ENCODE data around the gene NECTIN1. TPM values are rescaled to one million over a fixed set of nuclear protein-coding genes. Genes with fewer than 3 reads are reported as not detected.

NECTIN1 gene
- total and polyA plus RNA-seq, 2 of the 4 experiments (the other 2 are of a cell fraction), result 2.3 to 4.2 TPM

DNA sequence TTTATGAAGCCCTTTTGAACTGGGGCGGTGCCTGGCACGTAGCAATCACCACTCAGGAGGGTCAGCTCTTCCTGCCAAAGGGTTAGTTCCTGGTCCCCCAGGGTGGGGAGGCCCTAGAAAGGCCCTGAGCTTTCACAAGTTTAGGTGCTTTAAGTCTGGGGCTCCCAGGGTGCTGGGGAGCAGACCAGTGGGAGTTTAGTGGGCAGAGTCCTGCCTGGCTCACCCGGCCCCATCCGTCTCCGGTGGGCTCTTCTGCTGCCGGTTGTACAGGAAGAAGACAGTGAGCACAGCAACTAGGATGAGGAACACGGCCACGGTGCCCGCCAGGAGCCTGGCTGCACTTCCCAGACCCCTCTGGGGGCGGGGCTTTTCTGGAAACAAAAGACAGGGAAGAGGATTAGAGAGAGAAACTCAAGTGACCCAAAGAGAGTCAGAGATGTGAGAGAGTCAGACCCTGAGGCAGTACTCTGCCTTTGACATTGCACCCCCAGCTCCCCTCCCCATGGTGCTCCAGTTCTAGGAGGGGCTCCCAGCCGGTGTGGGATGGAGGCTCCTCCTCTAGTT, 89.3 kb downstream of the NECTIN1 start:
- intact Hi-C loops (cut with micrococcal nuclease), result loop anchor here (5.0 kb wide), 1 partner anchor 157 kb away; no protein-coding TSS in a partner anchor
- no peak overlapping the region for H4K91ac ChIP-seq (ENCODE audit: insufficient read depth, low read depth, low read length)
- no TSS peak for BruUV-seq (replicated peaks)
- POLR2A ChIA-PET (ENCODE audit: unreplicated experiment), result no interaction called here
- ATAC-seq (ENCODE audit: low read depth) (no peak), DNase-seq (no peak)
- TF ChIP-seq FOS (IDR thresholded peaks at IDR 0.05; ENCODE audit: low read depth, low read length) (no peak), NFE2L2 (IDR thresholded peaks at IDR 0.05; ENCODE audit: low read depth, low read length) (no peak), MAFK (IDR thresholded peaks at IDR 0.05; ENCODE audit: low read depth, low read length) (no peak), CEBPB (IDR thresholded peaks at IDR 0.05; ENCODE audit: low read depth, low read length) (no peak), CTCF (conservative IDR thresholded peaks at IDR 0.05; ENCODE audit: low read depth, low read length) (no peak), MAZ (IDR thresholded peaks at IDR 0.05; ENCODE audit: borderline replicate concordance, low read depth, low read length) (no peak), RAD21 (IDR thresholded peaks at IDR 0.05; ENCODE audit: low read length) (no peak), USF2 (IDR thresholded peaks at IDR 0.05; ENCODE audit: low read depth, low read length) (no peak), CHD1 (IDR thresholded peaks at IDR 0.05; ENCODE audit: low read depth, low read length) (no peak), SMC3 (IDR thresholded peaks at IDR 0.05; ENCODE audit: low read depth, low read length) (no peak)
- TF ChIP-seq, protein P1, sequence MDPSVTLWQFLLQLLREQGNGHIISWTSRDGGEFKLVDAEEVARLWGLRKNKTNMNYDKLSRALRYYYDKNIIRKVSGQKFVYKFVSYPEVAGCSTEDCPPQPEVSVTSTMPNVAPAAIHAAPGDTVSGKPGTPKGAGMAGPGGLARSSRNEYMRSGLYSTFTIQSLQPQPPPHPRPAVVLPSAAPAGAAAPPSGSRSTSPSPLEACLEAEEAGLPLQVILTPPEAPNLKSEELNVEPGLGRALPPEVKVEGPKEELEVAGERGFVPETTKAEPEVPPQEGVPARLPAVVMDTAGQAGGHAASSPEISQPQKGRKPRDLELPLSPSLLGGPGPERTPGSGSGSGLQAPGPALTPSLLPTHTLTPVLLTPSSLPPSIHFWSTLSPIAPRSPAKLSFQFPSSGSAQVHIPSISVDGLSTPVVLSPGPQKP (IDR thresholded peaks at IDR 0.05; ENCODE audit: borderline replicate concordance, low read depth, low read length), result no peak
- no peak overlapping the region for H2BK15ac ChIP-seq (ENCODE audit: low read depth, low read length)
- H3K23ac ChIP-seq (ENCODE audit: low read depth, low read length), result no peak overlapping the region
- no peaks in the 10 kb centered on the region for H4K20me1 ChIP-seq (ENCODE audit: insufficient read depth, low read length)
- 44% methylated on average over 9 of the region's 11 CpGs; no CpG with 5 or more reads in 1 of the 2 experiments for WGBS, 2 experiments (ENCODE audit: extremely low coverage in 2 of 2, insufficient read length in 1 of 2)
- H3K14ac ChIP-seq (replicated peaks; ENCODE audit: low read depth, low read length), result no peak overlapping the region
- H3K9ac ChIP-seq (ENCODE audit: low read depth, low read length), result no peak overlapping the region
- dilution Hi-C loops (cut with HindIII; ENCODE audit: low sequenced_read_pairs, unreplicated experiment), result no loop called here
- H2BK120ac ChIP-seq (ENCODE audit: low read depth, low read length), result no peak overlapping the region
- H3K4ac ChIP-seq (ENCODE audit: low read depth, low read length), result no peak overlapping the region
- H3K36me3 ChIP-seq (ENCODE audit: control insufficient read depth, insufficient read depth, low read length), result no peaks in the 10 kb centered on the region
- no peak overlapping the region for H3K4me2 ChIP-seq (ENCODE audit: low read depth, low read length)
- H3K27me3 ChIP-seq (ENCODE audit: control insufficient read depth, insufficient read depth, low read length), result peaks cover 55% of the 10 kb centered on the region
- CTCF ChIA-PET, result no interaction called here
- no peak overlapping the region for H4K8ac ChIP-seq (ENCODE audit: low read depth in 2 of 2, low read length in 2 of 2)
- in situ Hi-C loops (cut with MboI; ENCODE audit: low sequenced_read_pairs), result no loop called here
- H3K4me1 ChIP-seq (ENCODE audit: control insufficient read depth, insufficient read depth, low read length), result no peaks in the 10 kb centered on the region
- no peak overlapping the region for H2AK9ac ChIP-seq (replicated peaks; ENCODE audit: low read depth, low read length, poor library complexity)
- no peak overlapping the region for H3K18ac ChIP-seq (ENCODE audit: low read depth, low read length)
- no peaks in the 10 kb centered on the region for H3K9me1 ChIP-seq (ENCODE audit: insufficient read depth, low read length)
- H2BK5ac ChIP-seq (ENCODE audit: low read depth, low read length, poor library complexity, severe bottlenecking), result no peak overlapping the region
- no peaks in the 10 kb centered on the region for H3K9me3 ChIP-seq (ENCODE audit: control insufficient read depth, insufficient read depth, low read length)
- no peak overlapping the region for H2AK5ac ChIP-seq (ENCODE audit: low read depth, low read length)
- H3K27ac ChIP-seq (ENCODE audit: insufficient read depth, low read length), result no peak overlapping the region
- H3K79me1 ChIP-seq (ENCODE audit: low read depth in 1 of 2, low read length in 2 of 2), result no peaks in the 10 kb centered on the region
- no peak overlapping the region for H3K56ac ChIP-seq (ENCODE audit: extremely low read depth, insufficient read depth, low read length)
- H2AFZ ChIP-seq (replicated peaks; ENCODE audit: low read length, poor library complexity), result peak overlapping the region; percentile 21
- H3K4me3 ChIP-seq (ENCODE audit: insufficient read depth, low read depth, low read length), result no peak overlapping the region
- no peak overlapping the region for H4K5ac ChIP-seq (ENCODE audit: low read depth, low read length)
- no peak overlapping the region for H2BK20ac ChIP-seq (ENCODE audit: low read depth, low read length)

All from IMR-90 (cell line).